Activated naive CD4-positive, alpha-beta T cell (primary cell): ENCODE measurements around the gene ARRDC2.
"Not testable (repeated sequence)": the region's sequence is repeated elsewhere in the genome, so short reads cannot be mapped to it uniquely, and the experiment has no call there.

Experiments
- DNase-seq, 4 experiments: peaks; one replicate each; lab custom pipeline; 2025; lab: John Stamatoyannopoulos, UW

The ARRDC2 gene

DNA sequence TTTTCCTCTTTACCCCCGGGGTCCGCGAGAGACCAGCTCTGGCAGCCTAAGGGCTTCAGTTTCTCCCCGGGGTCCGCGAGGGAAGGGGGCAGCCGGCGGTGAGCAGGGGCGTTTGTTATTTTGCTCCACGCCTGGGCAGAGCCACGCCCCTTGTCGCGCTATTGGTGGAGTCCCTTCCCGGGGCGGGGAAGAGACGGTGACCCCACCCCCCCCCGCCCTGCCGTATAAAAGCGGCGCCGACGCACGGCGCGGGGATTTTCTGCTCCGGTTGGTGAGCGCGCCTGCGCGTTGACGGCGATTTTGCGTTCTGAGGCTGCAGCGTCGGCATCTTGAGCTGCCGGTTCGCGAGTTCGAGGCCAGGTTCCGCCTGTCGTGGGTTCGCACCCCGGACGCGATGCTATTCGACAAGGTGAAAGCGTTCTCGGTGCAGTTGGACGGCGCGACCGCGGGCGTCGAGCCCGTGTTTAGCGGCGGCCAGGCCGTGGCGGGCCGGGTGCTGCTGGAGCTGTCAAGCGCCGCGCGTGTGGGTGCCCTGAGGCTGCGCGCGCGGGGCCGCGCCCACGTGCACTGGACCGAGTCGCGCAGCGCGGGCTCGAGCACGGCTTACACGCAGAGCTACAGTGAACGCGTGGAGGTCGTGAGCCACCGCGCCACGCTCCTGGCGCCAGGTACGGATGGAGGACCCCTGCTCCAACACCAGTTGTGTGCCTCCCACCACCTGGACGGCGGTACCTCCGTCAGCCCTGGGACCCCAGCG is at the start of gene ARRDC2:
TSS of gene ARRDC2 (plus strand) at position 254 of the 757 bp plus-strand sequence. CDS start at position 395, 141 bp downstream.
- peak; percentile 80 to 92 (median 88) for DNase-seq

DNA sequence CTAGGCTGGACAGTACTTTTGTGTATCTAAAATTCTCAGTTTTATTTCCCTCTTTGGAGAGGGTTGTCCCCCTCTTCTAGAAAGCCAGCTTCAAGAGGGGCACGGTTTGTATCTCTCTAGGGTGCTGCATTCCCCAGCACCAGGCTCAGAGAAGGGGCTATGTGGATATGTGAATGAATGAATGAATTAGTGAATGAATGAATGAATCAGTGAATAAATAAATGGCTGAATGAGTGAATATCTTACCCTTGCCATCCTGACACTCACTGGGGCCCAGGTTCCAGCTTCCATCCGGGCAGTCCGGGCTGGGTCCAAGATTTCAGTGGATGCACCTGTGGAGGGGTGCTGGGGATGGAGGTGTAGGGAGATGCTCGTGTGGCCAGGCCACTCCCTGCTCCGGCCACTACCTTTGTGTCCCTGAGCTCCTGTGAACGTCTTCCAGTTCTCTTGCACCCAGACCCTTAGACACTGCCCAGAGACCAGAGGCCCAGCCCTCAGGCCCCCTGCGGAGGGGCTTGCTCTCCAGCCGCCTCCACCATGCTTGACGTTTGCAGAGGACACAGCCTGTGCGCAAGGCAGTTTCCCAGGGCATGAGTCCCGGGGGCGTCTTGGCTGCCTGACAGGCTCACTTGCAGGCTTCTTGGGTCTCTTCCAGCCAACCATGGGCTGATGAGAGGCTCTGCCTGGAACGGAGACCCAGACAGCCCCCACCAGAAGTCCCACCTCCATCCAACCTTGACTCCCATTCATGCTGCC is 43.9 kb upstream of the ARRDC2 start:
- DNase-seq: no peak

DNA sequence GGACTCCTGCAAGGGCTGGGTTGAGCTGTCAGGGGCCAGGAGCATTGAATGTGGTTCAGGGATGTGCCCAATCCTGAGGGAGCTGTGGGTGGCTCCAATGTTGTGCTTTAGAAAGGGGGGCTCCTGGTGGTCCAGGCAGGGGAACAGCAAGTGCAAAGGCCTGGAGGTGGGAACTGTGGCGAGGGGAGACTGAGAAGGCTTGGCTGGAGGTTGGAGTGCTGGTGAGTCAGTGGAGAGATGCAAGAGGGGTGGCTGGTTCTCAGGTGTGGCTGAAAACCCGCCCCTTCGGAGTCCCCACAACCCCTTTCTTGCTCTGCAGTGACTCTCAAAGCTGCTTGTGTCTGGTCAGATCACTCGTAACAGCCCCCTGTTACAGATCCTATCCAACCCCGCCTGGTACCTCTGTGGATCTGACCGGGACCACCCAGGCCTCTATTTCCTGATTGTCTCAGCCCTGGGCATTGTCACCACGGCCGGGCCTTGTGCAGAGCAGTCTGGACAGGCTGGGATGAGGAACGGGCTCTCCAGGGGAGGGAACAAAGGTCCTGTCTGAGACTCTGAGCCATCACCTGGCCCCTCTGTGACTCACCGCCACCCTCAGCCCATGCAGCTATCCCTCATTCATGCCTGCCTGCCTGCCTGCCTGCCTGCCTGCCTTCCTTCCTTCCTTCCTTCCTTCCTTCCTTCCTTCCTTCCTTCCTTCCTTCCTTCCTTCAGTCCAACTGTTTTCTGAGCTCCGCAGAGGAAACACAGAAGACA is 42.4 kb upstream of the ARRDC2 start:
- DNase-seq: no peak

DNA sequence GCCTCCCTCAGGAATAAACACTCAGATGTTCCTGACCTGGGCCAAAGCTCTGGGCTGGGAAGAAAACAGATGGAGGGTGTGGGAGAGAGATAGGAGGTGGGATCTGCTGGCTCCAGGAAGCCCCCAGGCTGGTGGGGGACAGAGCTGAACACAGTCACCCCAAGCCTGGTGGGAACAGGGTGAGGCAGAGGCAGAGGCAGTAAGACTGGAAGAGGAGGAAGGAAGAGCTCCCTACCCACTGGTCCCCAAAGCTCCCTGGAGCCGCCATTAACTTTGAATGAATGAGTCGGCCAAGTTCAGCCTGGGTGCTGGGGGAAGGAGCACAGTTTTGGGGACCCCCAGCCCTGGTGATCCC is 41.9 kb upstream of the ARRDC2 start:
- no peak for DNase-seq

DNA sequence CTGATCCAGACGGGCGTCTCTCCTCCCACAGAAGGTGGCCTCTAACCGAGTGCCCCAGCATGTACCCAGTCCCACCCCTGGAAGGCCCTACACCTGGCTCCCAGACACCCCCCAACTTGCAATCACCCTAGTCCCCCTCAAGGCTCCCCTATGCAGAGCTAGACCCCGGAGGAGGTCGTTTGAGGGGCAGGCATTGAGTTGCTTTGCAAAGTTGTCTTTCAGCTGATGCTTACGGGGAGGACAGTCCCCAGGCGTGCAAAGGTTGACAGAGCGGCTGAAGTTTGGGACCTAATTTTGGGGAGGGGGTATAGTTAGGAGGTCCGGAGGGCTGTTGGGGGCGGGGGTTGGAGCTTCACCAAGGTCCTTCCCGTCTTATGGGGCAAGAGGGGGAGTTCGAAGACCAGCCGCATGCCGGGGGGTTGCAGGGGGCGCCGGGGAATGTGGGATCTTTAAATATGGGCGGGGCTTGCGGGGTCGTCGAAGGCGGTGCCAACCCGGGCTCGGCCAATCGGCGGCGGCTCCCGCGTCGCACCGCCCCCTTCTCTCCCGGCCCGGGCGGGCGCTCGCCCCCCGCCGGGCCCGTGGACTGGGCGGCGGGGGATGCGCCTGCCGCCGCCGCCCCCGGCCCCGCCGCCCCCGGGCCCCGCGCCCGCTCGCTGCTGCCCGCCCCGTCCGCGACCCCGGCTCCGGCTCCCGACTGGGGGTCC is 41.3 kb upstream of the ARRDC2 start, which contains the start of gene KCNN1:
TSS of gene KCNN1 (plus strand) at position 558 of the 707 bp plus-strand sequence. CDS start 6,782 bp downstream, outside the sequence.
- no peak for DNase-seq

DNA sequence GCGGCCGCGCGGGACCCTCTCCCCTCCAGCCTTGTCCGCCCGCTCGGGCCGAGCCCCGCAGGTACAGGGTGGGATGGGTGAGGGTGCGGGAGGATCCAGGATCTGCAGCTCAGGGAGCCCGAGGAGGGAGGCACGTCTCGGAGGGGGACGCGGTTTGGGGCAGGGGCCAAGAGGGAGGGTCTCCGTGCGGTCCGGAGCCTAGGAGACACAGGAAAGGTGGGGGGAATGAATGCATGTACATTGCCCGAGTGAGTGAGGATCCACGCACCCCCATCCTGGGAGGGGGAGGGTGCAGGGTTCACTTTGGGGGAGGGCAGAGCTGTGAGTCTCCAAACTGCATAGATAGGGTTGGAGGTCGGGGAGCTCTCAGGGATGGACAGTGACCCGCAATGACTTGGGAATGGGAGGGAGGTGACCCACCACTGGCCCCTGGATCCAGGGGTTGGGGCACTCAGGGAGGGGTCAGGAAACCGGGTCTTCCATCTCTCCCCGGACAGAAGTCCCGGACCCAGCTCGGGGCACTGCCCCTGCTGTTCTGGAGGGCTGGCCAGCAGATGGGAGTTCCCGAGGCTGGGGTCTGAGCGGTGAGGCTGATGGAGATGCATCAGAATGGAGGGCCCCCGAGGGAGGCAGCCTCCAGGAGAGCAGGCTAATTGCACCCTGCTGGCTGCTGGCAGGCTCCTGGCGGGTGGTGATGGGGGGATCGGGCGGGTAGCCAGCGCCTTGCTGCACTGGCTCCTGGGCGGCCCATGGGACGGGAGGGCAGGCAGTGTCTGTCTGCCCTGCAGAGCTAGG is 40.5 kb upstream of the ARRDC2 start:
- no peak for DNase-seq

DNA sequence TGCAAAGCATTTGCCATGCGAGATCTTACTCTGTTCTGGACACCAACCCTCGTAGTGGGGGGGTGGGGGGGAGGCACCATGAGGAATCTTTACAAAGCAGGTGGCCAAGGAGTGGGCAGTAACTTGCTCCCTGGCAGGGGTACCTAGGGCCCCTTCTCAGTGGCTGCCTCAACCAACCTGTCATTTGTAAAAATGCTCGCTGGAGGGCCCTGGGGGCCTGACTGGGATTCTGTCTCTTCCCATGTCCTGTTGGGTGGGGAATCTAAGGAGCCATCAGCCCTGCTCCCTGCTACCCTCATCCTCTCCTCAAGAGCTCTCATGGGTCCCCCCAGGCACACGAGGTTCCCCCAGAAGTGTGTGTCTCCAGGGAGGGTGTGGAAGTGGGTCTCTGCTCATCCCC is 39.6 kb upstream of the ARRDC2 start:
- no peak for DNase-seq

DNA sequence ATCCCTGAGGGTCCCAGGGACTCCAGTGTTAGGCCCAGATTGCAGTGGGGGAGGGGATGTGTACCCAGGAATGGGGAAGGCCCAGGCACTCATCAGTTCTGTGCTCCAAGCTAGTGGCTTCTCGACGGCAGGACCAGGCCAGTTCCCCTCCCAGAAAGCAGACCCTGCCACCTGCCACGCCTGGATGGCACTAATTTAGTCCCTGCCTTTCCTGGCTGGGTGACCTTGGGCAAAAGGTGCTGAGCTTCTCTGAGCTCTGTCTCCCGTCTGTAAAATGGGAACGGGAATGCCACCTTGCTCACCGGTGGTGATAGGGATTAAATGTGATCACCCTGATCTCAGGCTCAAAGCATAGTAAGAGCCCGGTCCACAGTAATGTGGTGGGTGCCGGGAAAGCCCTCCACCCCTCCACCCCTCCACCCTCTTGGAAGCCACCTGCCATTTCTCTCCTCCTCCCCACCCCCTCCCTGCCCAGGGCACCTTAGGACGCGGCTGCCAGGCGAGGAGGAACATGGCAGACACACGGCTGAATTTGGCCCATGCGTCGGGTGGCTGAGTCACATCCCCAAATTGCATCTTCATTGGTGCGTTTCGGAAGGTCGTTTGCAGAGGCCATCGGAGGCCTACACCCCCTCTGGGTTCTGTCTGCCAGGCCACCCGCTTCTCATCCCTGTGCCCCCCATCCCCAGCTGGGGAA is 38.7 kb upstream of the ARRDC2 start:
- no peak for DNase-seq

DNA sequence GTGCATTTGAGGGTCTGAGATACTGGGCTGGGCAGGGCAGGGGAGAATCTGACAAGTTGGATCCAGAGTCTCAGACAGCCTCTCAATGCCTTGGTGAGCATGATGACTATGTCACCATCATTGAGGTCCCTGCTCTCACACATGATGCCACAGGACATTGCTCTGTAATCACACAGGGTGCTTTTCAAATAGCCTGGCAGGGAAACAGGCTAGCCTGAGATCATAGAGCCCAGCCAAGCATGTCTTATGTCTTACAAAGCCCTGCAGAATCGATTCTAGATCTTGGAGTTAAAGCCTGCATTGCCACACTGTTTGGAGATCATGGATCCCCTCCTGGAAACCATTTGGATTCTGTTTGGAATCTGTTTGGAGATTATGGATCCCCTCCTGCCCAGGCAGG is 35.7 kb upstream of the ARRDC2 start:
- no peak for DNase-seq

DNA sequence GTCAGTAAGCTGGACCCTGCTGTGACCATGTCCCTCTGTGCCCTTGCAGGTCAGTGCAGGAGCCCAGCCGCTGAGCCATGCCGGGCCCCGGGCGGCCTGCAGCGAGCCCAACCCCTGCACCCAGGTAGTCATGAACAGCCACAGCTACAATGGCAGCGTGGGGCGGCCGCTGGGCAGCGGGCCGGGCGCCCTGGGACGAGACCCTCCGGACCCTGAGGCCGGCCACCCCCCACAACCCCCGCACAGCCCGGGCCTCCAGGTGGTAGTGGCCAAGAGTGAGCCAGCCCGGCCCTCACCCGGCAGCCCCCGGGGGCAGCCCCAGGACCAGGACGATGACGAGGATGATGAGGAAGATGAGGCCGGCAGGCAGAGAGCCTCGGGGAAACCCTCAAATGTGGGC is 34.2 kb upstream of the ARRDC2 start:
- no peak for DNase-seq

DNA sequence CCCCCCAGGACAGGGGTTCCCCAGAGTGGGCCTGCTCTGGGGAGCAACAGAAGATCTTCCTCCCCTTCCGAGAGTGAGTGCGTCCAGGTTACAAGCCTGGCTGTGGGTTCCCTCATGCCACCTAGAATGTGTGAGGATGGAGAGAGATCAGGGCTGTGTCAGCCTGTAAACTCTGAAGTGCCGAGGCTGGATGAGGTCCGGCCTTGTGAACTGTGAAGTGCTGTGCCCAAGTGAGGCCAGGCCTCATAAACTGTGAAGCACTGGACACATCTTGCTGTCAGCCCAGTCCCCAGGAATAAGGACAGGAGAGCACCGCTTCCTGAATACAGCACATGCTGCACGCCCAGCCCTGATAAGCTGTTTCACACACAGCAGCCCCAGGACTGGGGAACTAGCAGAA is 33.4 kb upstream of the ARRDC2 start:
- no peak for DNase-seq

DNA sequence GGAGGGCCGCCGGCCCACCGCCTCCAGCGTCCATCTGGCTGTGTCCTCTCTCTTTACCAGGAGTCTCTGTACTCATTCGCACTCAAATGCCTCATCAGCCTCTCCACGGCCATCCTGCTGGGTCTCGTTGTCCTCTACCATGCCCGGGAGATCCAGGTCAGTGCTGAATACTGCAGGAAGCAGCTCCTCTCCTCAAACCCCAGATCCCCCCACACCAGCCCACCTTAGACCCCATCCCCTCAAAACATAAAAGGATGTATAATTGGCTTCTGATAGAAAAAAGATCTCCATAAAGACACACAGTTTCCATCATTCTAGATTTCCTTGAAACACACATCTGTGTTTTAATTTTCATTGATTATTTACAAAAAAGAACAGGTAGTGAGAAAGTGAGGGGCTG is 32.9 kb upstream of the ARRDC2 start:
- DNase-seq: no peak

DNA sequence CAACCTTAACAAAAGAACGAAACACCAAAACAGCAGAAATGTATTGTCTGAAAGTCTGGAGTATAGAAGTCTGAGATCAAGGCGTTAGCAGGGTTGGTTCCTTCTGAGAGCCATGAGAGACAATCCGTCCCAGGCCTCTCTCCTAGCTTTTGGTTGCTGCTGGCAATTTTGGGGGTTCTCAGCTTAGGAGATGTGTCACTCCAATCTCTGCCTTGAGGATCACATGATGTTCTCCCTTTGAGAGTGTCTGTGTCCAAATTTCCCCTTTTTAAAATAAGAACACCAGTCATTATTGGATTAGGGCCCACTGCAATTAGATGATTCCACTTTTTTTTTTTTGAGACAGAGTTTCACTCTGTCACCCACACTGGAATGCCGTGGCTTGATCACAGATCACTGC is 30.9 kb upstream of the ARRDC2 start:
- DNase-seq: no peak

DNA sequence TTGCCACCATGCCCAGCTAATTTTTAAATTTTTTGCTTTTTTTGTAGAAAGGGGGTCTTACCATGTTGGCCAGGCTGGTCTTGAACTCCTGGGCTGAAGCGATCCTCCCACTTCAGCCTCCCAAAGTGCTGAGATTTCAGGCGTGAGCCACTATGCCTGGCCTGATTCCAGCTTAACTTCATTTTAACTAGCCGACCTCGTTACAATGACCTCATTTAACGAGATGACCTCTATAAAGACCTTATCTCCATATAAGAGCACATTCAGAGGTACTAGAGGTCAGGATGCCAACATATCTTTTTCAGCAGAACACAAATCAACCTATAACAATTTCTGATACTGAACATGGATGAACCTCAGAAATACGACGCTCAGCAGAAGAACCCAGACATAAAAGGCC is 30.5 kb upstream of the ARRDC2 start:
- no peak for DNase-seq

DNA sequence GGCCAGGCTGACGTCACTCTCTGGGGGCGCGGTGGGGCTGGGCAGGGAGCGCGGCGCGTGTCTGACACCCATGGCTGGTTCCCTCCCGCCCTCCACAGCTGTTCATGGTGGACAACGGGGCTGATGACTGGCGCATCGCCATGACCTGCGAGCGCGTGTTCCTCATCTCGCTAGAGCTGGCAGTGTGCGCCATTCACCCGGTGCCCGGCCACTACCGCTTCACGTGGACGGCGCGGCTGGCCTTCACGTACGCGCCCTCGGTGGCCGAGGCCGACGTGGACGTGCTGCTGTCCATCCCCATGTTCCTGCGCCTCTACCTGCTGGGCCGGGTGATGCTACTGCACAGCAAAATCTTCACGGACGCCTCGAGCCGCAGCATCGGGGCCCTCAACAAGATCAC is 26.4 kb upstream of the ARRDC2 start:
- no peak for DNase-seq

DNA sequence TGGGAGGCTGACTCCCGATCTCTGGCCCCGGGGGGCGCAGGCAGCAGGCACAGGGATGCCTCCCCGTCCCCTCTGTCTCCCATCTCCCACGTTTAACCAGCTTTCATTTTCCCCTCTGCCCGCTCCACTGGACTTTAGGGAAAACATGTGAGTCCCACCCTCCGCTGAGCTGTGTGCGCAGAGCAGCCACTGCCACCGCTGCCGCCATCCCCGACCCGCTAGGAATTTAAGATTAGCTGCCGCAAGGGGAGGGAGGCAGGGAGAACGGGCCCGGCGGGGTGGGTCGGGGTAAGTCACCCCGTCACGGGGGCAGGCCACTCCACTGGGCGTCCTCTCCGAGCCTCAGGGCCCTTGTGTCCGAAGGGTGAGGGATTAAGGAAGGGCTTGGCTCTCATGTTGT is 25.5 kb upstream of the ARRDC2 start:
- no peak for DNase-seq

DNA sequence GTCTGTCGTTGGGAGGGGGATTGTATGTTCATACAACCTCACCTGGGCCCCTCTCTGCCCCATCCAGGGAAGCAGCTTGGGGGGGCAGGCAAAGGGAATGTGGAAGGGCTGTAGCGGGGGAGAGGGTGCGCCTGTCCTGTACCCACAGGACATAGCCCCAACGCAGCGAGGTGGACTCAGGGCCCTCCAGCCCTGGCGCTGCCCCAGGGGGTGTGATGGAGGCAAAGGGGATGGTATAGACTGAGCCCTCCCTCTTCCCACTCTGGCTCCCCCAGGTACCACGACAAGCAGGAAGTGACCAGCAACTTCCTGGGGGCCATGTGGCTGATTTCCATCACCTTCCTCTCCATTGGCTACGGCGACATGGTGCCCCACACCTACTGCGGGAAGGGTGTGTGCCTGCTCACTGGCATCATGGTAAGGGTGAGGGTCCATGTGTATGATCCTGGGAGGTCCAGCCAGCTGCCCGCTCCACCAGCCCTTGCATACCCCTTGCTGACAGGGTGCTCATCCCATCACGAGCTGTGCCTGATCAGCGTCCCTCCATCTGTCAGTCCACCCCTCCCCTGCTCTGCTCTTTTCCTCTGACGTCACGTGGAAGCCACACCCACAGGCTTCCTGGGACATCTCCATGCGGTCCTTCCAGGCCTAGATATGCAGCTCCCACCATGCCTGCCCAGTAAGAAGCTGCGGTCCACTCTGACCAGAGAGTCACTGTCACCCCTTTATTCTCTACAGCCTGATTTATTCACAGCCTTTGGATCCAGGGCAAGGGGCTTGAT is 22.7 kb upstream of the ARRDC2 start:
- DNase-seq: no peak

DNA sequence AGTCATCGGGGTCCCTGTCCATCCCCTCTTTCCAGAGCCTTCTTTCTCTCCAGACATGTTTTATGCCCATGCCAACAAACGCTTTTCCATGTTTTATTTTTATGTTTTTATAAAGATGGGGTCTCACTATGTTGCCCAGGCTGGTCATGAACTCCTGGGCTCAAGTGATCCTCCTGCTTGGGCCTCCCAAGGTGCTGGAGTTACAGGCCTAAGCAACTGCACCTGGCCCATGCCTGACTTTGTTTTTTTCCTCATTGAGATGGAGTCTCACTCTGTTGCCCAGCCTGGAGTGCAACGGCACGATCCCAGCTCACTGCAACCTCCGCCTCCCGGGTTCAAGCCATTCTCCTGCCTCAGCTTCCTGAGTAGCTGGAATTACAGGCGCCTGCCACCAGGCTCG is 21.4 kb upstream of the ARRDC2 start:
- not testable (repeated sequence) for DNase-seq

DNA sequence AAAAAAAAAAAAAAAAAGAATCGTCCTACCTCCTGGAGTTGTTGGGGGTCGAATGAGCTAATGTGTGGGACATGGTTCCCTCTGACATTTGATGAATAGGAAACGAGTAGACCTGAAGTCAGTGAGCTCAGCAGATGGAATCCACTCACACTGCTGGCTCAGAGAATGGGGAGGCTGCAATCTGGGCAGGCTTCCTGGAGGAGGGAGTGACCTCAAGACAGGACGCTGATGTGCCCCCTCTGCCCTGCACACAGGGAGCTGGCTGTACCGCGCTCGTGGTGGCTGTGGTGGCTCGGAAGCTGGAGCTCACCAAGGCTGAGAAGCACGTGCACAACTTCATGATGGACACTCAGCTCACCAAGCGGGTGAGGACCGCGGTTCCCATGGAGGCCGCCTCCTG is 19.8 kb upstream of the ARRDC2 start:
- no peak for DNase-seq
